Muscle of back (tissue), 11 donors: ENCODE measurements around the gene CDX1. TPM values are rescaled to one million over a fixed set of nuclear protein-coding genes. Genes with fewer than 3 reads are reported as not detected.
A peak's percentile ranks its signal among the peaks of the same experiment; 100 is the strongest.

ENCODE experiments used
- DNase-seq, 3 donors: peaks; one replicate each; pipeline versions ENCODE4 v3.0.0 to v3.0.0-alpha.2; 2013
- polyA plus RNA-seq, 10 donors: library from polyadenylated mRNA; unstranded; fragments of 120-200 nt; gene quantifications; one replicate each; pipeline ENCODE4 v1.2.1, GENCODE V29; 2013; ENCODE audit not compliant: insufficient read length in 10 of 10

CDX1 gene
- polyA plus RNA-seq, 10 donors = 0.13 to 0.63 (median 0.24) TPM; not detected in 3

DNA sequence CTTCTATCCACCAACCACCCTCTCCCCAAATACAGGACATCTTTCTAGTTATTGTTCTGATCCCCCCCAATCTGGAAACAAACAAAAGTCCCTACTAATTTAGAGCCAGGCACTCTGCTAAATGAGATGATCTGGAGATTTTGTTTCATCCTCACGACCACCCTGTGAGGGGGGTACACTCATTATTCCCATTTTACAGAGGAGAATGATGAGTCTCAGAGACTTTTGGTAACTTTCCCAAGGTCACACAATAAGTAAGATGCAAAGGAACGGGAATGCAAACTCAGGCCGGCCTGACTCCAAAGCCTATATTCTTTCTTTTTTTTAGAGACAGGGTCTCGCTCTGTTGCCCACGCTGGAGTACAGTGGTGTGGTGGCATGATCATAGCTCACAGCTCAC is 20.3 kb upstream of the CDX1 start:
- DNase-seq = no peak

DNA sequence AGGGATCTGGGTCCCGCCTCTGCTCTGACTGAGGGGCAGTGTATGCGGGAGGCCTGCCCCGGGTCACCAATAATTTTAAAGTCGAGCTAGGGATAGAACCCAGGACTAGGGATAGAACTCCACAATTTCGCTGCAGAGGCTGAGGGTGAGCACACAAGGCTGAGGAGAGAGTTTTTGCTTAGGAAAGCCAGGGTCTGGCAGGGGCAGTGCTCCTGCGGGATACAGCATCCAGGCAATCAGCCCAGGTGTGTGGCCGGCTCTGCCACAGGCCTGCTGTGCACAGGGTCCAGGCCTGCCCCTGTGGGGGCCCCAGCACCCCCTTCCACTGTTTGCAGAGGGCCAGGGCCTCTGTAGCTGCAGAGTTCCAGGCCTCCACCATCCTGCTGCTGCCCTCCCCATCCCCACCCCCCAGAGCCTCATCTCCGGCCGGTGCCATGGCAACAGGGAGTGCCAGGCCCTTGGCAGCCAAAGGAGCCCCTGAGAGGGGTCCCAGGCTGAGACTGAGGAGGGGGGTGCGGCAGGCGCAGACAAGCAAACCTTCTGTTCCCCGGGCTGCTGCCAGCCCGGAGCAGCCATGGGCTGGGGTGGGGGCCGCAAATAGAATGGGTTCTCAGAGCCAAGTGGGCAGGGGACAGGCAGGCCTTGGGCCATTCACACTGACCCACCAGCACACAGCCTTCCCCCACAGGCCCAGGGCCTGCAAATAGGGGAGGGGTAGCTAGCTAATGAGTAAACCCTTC is 19.5 kb upstream of the CDX1 start:
- no peak for DNase-seq

DNA sequence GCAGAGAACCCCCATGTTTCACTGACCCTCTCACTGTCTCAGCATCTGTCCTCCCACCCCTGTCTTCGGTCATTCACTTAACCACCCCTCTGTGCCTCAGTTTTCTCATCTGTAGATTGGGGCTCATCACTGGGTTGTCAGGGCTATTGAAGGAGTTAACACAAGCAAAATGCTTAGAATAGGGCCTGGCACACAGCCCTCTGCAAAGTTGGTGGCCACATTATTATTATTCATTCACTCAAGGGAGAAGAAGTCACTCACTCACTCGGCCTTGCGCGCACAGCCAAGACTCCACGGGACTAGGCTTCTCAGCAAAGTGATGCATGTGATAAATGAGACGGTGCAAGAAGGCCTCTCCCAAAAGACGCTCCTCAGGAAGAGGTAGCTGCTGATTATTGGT is 18.9 kb upstream of the CDX1 start:
- no peak for DNase-seq

GRCh38 chr5:150148117-150148927 is 18.3 kb upstream of the CDX1 start:
- DNase-seq = no peak

DNA sequence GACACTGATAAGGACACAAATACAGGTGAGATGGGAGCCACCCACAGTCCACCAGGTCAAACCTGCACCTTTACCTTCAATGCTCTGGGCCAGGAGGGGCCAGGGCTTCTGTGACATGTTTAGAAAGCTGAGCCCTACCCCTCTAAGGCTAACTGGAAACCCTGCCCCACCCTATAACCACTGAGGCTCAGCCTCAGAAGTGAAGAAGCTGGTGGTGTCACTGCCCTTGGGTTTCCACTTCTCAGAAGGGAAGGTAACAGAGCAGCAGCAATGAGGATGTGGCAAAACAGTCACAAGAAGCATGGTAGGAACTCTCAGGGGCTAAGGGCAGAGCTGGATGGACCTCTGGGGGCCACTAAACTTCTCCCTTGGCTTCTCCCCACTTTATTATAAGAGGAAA is 17.0 kb upstream of the CDX1 start:
- no peak for DNase-seq

DNA sequence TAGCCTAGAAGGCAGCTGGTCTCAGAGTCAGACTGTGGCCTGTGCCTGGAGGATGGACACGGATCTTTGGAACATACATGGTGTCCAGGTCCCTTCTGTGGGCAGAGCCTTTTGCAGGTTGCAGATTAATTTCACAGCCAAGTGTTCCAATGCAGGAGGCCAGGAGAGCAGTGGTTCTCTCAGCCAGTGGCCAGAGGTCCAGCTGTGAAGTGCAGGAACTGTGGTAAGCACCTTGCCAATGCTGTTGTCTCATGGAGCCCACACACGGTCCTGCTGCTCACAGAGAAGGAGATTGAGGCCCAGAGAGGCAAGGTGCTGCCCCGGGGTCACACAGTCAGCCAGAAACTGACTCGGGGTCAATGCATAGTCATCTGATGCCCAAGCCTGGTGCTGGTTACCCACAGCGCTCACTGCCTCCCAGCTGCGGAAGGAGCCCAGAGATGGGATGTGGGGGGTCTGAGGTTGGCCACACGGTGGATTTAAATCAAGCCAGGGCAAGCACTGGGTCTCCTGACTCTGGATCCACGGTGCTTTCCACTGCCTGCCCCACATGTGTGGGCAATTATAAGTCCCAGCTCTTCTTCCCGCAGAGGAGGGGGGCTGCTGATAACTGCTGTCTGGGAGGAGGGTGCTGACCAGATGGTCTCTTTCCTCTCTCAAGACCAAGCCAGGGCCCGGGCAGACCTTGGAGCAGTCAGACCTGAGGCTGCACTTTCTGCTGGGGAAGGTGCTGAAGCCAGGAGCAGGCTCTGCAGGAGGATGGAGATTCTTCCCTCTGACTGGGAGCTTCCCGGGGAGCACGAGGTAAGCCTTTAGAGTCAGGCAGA is 13.7 kb upstream of the CDX1 start:
- DNase-seq = no peak

DNA sequence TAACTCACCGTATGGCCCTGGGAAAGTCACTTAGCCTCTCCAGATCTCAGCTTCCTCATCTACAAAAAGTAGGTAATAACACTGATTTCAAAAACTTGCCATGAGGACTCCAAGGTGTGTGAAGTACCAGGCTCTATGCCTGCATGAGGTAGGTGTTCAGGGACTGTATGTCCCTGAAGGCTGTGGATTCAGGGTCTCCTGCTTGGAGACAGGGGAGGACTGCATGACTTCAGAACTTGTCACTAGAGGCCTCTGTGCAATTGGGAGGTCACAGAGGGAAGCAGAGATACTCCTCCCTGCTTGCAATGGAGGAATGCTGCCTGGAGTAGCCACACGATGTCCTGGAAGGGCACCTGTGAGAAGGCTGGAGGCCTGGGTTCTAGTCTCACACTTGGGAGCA is 13.1 kb upstream of the CDX1 start:
- no peak for DNase-seq

- peak in 1 of 3 donors; percentile 69 for DNase-seq
Observed at GRCh38 chr5:150153957-150154617, 12.5 kb upstream of the CDX1 start.

GRCh38 chr5:150154618-150155128 is 11.9 kb upstream of the CDX1 start:
- peak in 1 of 3 donors; percentile 45 for DNase-seq

DNA sequence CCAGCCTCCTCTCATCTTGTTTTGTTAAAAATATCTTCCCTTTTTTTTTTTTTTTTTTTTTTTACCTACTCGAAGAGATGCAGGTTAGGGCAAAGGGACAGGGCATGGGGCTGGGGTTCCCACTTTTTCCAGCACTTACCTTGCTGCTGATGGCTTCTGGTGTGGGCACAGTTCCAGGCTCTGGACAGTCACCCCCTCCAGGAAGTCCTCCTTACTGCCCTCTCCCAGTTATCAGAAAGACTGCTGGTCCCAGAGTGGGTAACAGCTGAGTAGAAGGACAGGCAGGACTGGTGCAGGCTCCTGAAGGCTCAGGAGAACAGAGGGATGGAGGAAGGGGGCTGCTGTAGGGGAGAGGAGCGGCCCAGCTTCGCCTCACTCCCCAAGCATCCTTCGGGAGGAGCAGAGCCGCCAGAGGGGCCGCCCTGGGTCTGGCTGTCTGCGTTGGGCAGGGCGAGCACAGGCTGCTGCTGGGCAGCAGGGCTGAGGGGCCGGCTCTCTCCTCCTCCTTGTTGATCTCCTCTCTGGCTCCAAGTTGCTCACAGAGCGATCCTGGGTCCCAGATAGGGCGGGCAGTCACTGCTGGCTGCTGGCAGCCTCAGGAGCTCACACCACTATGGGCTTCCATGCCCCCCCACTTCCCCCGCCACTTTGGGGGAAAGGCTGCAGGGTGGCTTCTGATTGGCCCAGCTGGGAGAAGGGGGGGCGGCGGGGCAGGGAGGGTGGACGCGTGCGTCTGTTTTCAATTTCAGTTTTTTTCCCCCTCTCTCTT is 11.1 kb upstream of the CDX1 start, which contains the start of gene PDGFRB:
Gene PDGFRB (minus strand): TSS at position 588 of the 769 bp plus-strand sequence. CDS start 18,798 bp downstream, outside the sequence.
- peak; percentile 88 to 97 (median 92) for DNase-seq

DNA sequence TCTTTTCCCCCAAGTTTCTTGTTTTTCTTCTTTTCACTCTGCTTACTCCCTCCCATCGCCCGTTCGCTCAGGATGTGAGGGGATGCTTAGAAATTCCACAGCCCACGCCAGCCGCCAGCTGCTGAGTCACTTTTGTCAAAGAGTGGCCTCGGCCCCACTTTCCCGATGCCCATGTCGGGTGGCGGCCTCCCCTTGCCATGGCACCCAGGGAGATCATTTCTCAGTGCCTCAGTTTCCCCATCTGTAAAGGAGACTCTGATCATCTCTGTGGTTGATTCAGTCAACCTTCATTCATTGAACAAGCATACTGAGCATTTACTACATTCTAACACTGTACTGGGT is 10.6 kb upstream of the CDX1 start:
- DNase-seq = no peak

- no peak for DNase-seq
Observed at GRCh38 chr5:150156540-150156939, 10.0 kb upstream of the CDX1 start.

DNA sequence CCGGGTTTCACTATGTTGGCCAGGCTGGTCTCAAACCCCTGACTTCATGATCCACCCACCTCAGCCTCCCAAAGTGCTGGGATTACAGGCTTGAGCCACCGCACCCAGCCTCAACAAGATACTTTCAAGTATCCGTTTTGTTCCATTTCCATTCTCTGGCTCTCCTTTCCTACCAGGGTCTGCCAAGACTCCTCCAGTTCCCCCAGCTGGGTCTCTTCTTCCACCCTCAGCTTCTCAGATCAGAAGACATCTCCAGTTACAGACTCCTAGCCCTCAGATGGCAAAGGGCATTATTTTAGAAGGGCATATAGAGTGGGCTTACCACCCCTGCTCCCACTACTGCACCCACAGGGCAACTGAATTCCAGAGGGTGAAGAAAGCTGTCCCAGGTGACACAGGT is 9.4 kb upstream of the CDX1 start:
- peak in 1 of 3 donors; percentile 51 for DNase-seq

- peak in 1 of 3 donors; percentile 64 for DNase-seq
Observed at GRCh38 chr5:150158170-150158949, 8.2 kb upstream of the CDX1 start.

GRCh38 chr5:150159031-150159430 is 7.5 kb upstream of the CDX1 start:
- no peak for DNase-seq

DNA sequence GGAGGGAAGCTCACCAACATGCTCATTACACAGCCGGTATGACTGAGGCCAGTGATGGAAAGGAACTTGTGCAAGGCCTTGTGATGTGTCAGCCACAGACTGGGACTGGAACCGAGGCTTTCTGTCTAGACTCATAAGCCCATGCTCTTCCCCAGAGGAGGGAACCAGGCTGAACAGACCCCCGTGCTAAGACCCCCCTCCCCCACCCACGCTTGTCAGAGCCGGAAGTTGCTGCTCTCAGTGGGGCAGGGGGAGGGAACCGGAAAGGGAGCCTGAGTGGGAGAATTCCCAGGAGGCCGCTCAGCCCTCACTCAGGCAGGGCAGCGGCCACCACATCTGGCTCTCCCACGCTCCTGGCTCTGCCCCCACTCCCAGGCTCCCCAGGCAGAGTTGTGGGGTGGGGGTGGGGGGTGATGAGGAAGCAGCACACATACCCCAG is 6.8 kb upstream of the CDX1 start:
- peak in 1 of 3 donors; percentile 73 for DNase-seq

DNA sequence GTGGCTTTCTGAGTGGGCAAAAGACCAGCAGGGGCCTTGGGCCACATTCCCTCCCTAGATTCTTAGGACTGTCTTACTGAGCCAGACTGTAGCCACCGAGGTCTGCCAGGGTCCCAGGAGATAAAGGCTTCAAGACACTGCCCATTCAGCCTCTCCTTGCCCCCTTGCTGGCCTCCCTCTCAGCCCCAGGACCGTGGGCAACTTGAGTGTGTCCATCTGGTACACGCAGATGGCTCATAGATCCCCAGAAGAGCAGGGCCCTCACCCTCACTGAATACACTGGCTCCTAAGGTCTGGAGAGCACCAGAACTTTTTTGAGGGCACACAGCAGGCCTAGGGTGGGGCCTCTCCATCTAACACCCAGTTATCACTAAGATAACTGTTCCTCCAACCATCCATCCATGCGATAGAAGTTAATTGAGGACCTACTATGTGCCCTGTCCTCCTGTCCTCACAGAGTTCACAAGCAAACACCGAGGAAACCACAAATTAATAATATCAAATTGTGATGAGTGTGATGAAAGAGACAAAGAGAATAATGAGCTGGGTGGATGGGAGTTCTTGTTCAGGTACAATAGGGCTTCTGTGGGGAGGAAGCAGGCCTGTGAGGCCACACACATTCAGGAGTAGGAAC is 6.0 kb upstream of the CDX1 start:
- DNase-seq = no peak

- DNase-seq = peak in 1 of 3 donors; percentile 83
Observed at GRCh38 chr5:150161242-150162141, 5.1 kb upstream of the CDX1 start.
